ENCODE results near the gene C2orf42.
"Not testable (repeated sequence)": the region's sequence is repeated elsewhere in the genome, so short reads cannot be mapped to it uniquely, and the experiment has no call there.

C2orf42 gene

GRCh38 chr2:70190418-70191243 is at the start of gene C2orf42:
Gene C2orf42 (minus strand): TSS chr2:70191019. CDS start chr2:70181985, 9,034 bp downstream.
- peak; percentile 96 to 98 for DNase-seq

- DNase-seq: no peak
Observed at GRCh38 chr2:70240599-70240998, 49.8 kb upstream of the C2orf42 start.

GRCh38 chr2:70233926-70234325 is 43.1 kb upstream of the C2orf42 start:
- no peak for DNase-seq

- no peak for DNase-seq
Observed at GRCh38 chr2:70226781-70227180, 36.0 kb upstream of the C2orf42 start.

- not testable (repeated sequence) for DNase-seq
Observed at GRCh38 chr2:70223305-70223704, 32.5 kb upstream of the C2orf42 start.

- no peak for DNase-seq
Observed at GRCh38 chr2:70214953-70215549, 24.2 kb upstream of the C2orf42 start.

- DNase-seq: no peak
Observed at GRCh38 chr2:70214365-70214764, 23.5 kb upstream of the C2orf42 start.

GRCh38 chr2:70212298-70212932 is 21.6 kb upstream of the C2orf42 start:
- DNase-seq: no peak

- no peak for DNase-seq
Observed at GRCh38 chr2:70211595-70211994, 20.8 kb upstream of the C2orf42 start.

- DNase-seq: no peak
Observed at GRCh38 chr2:70204452-70204851, 13.6 kb upstream of the C2orf42 start.

GRCh38 chr2:70203086-70203485 is 12.3 kb upstream of the C2orf42 start:
- DNase-seq: no peak

- DNase-seq: no peak
Observed at GRCh38 chr2:70202236-70202806, 11.5 kb upstream of the C2orf42 start.

GRCh38 chr2:70201831-70202230 is 11.0 kb upstream of the C2orf42 start:
- no peak for DNase-seq

GRCh38 chr2:70201225-70201768 is 10.5 kb upstream of the C2orf42 start:
- DNase-seq: no peak

GRCh38 chr2:70199320-70199864 is 8.6 kb upstream of the C2orf42 start:
- DNase-seq: no peak

- no peak for DNase-seq
Observed at GRCh38 chr2:70192516-70192915, 1.7 kb upstream of the C2orf42 start.

GRCh38 chr2:70191244-70191735 is 471 bp upstream of the C2orf42 start:
- DNase-seq: no peak

- no peak for DNase-seq
Observed at GRCh38 chr2:70188460-70188859, 2.4 kb downstream of the C2orf42 start.

GRCh38 chr2:70187170-70187569 is 3.6 kb downstream of the C2orf42 start:
- not testable (repeated sequence) for DNase-seq

- DNase-seq: no peak
Observed at GRCh38 chr2:70182689-70183088, 8.1 kb downstream of the C2orf42 start.

- no peak for DNase-seq
Observed at GRCh38 chr2:70181363-70181956, 9.4 kb downstream of the C2orf42 start.

GRCh38 chr2:70173520-70173919 is 17.3 kb downstream of the C2orf42 start:
- no peak for DNase-seq
